Activated CD4-positive, alpha-beta T cell treated with anti-CD3 and anti-CD28 coated beads for 4 hours (primary cell): Measurements from ENCODE around the gene HAGH.

Experiments used
- DNase-seq, 2 donors: peaks; one replicate each; pipeline ENCODE4 v3.0.0-alpha.2; 2020

HAGH gene

DNA sequence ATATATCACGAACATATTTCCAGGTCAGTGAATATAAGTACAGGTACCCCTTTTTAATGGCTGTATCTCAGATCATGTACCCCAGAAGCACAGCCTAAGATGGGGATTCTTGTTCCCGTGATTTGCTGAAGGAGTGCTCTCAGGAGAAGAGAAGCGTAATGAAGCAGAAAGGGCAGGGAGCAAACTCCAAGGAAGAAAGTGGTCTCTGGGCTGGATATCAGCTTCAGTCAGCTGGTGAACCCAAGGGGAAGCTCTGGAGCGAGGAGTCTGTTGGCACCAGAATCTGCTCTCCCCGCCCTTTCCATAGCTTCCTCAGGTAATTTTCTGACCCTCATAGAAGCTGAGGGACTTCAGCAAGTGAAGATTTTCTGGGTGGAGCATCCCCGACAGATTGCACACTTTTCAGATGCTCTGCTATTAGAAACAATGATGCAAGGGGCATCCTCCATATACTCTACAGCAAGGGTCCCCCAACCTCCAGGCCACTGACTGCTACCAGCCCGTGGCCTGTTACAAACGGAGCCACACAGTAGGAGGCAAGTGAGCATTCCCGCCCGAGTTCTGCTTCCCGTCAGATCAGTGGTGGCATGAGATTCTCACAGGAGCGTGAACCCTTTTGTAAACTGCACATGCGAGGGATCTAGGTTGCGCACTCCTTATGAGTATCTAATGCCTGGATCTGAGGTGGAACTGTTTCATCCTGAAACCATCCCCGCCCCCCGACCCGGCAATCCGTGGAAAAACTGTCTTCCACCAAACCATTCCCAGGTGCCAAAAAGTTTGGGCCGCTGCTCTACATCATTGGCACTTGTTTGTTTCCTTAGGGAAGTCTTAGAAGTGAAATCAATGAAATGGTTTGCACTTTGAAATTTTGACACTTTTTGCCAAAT is 4.8 kb upstream of the HAGH start:
- DNase-seq = no peak

DNA sequence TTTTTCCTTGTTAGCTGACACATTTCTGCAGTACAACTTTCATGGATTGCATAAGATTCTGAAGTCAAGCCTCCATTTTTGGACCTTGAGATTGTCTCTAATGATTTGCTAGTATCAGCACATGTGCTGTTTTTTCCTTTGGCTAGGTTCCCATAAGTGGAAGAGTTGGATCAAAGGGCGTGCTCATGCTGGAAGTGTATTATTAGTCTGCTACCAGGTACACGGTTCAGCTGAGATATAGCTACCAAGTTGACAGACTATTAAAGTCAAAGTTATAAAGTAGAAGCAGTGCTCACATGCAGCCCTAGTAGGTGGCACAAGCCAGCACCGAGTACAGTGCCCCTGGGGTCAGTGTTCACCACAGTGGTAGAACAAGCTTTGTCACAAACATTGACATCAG is 3.6 kb upstream of the HAGH start:
- DNase-seq = no peak

DNA sequence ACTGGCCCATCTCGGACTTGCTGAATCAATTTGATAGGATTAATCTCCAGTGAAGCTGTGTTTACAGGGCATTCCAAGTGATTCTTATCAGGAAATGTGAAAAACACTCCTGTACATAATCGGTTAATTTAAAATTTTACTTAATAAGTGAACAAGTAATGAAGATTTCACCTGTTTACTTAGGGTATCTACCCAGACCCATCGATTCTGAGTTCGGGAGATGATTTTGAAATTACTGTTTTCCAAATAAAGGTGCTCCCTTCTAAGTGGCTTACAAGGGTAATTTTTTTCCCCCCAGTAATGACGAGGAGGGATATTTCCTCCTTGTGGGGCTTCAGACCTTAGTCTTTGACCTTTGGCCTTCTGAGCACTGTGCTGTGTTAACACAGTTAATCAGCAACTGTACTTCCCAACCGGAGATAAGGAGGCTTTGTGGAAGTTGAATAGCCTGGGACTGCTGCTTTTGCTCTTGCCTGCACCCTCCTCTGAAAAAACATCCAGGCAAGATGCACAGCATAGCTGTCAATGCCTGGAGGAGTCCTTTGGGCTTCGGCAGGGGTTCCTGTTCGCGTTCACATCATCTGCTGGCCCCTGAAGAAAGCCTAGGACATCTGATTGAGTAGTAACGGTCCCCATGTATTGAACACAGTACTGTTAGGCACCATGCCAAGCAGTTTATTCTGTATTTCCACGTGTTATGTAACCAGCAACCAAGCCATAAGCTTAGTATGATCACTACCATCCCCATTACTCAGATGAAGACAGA is 2.2 kb upstream of the HAGH start:
- DNase-seq = no peak

DNA sequence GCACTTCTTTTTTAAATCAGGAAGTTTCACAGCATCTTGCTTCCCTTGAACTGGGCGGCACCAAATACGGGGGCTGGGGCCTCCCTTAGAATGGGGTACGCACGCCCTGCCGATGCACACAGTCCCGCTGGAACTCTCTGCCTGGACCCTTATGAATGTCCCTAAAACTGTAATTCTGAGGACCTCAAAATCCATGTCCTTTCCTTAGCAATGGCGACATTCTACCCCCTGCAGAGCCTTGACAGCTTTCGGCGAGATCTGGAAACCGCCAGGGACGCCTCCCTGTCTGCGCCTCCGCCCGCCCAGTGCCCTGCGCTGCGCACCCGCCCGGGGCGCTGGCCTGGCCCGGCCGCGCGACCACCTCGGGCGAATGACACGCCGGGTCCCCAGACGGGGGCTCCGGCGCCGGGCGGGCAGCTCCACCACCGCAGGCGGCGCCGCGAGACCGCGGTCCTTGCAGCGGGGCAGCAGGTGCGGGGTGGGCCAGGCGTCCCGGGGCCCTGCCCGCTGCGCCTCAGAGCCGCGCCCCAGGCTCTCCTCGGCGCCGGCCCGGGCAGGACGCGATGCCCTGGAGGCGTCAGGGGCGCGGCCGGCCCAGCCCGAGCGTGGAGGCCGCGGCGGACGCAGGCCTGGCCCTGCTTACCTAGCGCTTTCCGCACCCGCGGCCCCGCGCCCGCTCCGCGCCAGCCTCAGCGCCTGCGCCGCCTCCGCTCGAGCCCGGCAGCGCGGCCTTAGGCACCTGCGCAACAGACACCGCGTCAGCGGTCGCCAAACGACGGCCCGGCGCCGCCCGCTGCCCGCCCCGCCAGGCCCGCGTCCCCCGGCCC is 548 bp downstream of the HAGH start:
- peak; percentile 58 to 66 for DNase-seq

- DNase-seq = no peak
Observed at GRCh38 chr16:1825381-1825863, 1.2 kb downstream of the HAGH start.

- DNase-seq = no peak
Observed at GRCh38 chr16:1823821-1824220, 2.8 kb downstream of the HAGH start.

DNA sequence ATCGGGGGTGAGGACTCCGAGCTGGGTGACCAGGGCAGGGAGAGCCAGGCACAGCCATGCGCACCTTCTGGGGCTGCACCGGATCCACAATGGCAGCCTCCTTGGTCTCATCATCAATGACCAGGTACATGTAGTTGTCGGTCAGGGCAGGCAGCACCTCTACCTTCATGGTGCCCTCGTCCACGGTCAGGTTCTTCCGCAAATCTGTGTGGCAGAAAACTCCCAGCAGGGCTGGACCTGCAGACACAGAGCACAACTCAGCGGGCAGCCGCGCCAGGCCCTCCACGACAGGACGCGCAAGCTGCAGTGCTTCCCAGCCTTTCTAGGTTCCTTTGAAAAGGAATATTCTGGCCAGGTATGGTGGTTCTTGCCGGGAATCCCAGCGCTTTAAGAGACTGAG is 3.8 kb downstream of the HAGH start:
- DNase-seq = no peak

- no peak for DNase-seq
Observed at GRCh38 chr16:1821861-1822611, 4.6 kb downstream of the HAGH start.

DNA sequence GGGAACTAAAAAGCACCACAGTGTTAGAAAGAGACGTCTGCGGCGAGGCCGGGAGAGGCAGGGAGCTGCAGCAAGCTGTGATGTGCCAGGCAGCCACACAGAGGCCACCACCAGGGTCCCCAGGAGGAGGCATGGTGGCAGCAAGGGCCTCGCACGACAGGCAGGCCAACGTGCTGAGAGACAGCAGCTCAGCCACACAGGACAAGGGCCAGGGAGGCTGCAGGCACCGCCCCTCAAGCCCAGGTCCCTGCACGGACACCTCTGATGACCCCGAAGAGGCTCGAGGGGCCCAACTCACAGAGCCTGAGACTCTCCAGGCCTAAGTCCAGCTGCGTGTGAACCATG is 5.7 kb downstream of the HAGH start:
- no peak for DNase-seq

GRCh38 chr16:1820096-1820945 is 6.3 kb downstream of the HAGH start:
- no peak for DNase-seq

DNA sequence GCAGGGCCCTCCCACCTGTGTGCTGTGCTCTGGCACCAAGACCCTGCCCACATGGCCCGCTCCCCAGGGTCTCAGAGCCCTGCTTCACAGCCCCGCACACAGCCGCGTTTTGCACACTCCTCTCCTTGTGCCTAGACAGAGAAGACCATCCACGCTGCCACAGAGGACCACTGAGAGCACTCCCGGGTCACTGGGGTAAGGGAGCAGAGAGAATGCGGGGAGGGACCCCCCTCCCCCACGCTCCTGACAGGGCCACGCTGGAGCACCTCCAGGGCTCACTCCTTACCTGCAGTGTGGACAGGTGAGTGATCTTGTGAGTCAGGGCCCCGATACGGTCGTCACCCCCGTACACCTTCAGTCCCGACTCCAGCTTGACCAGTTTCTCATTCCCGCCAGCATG is 7.0 kb downstream of the HAGH start:
- no peak for DNase-seq

- no peak for DNase-seq
Observed at GRCh38 chr16:1818873-1819525, 7.6 kb downstream of the HAGH start.

DNA sequence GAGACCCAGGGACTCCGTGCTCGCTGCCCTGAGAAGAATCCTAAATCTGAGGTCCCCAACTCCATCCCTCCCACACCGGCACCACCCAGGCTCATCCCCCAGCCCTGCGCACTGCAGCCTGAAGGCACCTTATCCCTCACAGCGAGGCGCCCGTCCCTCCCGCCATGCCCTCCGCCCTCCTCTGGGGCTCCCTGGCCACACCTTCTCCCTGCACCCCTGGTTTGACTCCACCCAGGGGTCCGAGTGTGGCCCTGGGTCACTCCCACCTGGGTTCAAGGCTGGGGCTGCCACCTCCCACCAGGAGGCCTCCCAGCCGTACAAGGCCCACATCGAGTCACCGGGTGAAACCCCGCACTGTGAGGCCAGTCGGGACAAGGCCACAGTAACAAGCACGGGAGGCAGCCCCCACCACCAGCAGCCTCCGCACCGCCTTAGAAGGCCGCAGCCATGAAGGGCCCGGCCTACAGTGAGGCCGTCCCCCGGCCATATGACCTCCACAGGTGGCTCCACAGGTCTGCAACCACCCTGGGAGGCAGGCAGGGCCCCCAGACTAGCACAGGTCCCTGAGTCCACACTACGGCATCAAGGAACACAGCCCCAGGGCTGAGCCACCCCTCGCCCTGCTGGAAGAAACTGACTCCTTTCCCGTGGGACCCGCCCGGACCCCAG is 8.3 kb downstream of the HAGH start:
- no peak for DNase-seq

- DNase-seq = no peak
Observed at GRCh38 chr16:1817716-1818115, 8.9 kb downstream of the HAGH start.

- no peak for DNase-seq
Observed at GRCh38 chr16:1817276-1817589, 9.4 kb downstream of the HAGH start.

GRCh38 chr16:1816396-1817275 is 10.0 kb downstream of the HAGH start:
- no peak for DNase-seq

- no peak for DNase-seq
Observed at GRCh38 chr16:1815461-1815860, 11.2 kb downstream of the HAGH start.

GRCh38 chr16:1812732-1813163 is 13.9 kb downstream of the HAGH start:
- peak; percentile 46 to 56 for DNase-seq

- DNase-seq = no peak
Observed at GRCh38 chr16:1810536-1810935, 16.1 kb downstream of the HAGH start.
